NCI-H345 treated with DMSO at 0.1 percent for 48 hours (cell line): Measurements from ENCODE around the gene ZDHHC15.
"Not testable (repeated sequence)": the region's sequence is repeated elsewhere in the genome, so short reads cannot be mapped to it uniquely, and the experiment has no call there.

Source experiments
- DNase-seq: peaks from one replicate; lab custom pipeline; 2025; ENCODE audit not compliant: unreplicated experiment; lab: John Stamatoyannopoulos, UW

Gene ZDHHC15, protein sequence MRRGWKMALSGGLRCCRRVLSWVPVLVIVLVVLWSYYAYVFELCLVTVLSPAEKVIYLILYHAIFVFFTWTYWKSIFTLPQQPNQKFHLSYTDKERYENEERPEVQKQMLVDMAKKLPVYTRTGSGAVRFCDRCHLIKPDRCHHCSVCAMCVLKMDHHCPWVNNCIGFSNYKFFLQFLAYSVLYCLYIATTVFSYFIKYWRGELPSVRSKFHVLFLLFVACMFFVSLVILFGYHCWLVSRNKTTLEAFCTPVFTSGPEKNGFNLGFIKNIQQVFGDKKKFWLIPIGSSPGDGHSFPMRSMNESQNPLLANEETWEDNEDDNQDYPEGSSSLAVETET

DNA sequence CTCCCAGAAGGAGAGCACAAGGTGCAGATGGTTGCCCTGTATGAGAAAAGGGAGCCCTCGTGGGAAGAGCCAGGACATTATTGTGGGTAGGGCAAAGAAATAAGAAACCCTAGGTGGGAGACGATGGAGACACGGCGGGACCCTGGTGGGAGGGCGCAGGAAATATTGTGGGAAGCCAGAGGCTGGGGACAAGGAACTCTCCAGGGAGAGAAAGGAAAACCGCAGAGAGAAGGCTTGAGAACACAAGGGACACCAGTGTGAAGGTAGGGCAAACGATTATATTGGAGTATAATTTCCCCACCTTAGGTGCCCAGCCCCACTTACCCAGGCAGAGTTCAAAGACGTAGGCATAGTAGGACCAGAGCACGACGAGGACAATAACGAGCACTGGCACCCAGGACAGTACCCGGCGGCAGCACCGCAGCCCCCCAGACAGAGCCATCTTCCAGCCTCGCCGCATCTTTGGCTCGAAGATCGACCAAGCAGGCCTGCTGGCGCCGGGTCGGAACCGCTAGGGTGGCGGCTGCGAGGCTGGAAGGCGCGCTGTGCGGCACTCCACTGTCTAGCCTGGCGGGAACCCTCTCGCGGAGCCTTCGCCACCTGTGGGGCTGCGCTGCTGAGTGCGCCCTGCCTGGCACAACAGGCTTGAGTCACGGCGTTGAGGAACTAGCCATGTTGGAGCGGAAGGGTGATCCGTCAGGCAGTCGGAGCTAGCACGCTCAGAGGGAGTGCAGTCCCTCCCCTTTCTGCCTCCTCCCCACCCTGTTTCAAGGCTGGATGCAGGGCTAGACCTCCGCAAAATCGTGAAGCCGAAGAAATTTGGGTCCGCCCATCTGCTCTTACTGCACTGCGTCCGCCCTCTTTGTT lies at the start of gene ZDHHC15:
Gene ZDHHC15 (minus strand): TSS at position 473 of the 867 bp plus-strand sequence. CDS start 13 bp downstream, at position 460.
- DNase-seq = peak; percentile 36

DNA sequence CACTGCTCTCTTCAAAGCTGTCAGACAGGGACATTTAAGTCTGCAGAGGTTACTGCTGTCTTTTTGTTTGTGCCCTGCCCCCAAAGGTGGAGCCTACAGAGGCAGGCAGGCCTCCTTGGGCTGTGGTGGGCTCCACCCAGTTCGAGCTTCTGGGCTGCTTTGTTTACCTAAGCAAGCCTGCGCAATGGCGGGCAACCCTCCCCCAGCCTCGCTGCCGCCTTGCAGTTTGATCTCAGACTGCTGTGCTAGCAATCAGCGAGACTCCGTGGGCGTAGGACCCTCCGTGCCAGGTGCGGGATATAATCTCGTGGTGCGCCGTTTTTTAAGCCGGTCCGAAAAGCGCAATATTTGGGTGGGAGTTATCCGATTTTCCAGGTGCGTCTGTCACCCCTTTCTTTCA lies 37.7 kb upstream of the ZDHHC15 start:
- not testable (repeated sequence) for DNase-seq

DNA sequence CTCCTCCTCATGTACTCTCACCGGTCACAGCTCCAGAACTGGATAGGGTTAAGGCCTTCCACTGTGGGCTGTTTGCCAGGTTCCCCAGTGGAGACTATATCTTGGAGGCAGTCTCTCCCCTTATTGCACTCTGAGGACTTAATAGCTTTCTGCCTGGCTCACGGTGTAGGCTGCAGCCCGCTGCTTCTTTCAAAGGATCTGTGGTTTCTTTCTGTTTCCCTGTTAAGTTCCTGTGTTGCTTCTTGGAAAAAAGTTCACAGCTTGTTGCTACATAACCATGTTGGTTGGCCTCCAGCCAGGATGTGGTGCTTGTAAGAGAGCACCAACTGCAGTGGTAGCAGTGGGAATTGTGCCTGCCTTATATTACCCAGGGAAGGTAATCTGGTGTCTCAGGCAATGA lies 24.9 kb upstream of the ZDHHC15 start:
- no peak for DNase-seq

DNA sequence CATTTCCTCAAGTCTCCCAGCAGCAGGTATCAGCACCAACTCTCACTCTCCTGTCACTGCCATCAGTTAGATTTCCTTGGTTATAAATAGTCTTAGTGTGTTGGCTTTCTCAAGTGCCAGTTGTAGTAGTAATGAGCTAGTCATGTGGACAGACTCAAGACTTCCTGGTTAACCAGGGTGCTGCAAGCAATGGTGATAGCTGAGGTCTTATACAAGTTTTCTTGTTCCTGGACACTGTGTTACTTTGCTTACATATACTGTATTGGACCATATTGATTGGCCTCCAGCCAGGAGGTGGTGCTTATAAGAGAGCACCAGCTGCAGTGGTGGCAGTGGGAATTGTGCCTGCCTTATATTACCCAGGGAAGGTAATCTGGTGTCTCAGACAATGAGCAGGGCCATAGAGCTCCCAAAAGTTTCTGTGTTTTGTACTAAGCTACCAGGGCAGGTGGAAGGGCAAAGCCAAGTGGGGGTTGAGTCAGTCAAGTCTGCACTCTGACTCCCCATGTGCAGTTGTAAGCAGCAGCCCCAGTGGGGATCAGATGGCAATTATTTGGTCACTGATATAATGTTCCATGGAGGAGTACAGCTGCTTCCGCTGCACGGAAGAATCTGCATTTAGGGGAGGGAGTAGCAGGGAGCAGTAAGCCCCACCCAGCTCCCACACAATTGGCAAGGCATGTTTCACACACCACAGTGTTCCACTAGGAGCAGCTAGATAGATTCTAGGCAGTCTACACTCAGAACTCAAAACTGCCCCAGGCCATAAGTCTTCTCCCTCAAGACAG lies 24.1 kb upstream of the ZDHHC15 start:
- no peak for DNase-seq

DNA sequence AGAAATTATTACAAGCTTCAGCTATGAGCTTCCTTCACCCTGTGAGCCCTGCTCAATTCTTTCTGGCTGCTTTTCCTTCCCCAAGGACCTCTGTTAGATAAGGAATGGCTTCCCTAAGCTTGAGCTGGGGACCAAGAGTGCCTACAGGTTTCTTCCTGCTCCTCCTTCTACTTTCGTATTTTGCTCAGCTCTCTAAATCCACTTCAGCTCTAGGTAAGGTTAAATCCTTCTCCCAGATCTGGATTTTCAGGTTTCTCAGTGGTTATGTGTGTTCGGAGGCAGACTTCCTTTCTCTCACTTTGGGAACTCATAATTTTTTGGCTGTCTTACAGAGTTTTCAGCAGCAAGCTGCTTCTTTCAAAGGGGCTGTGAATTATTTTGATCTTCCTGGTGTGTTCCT lies 21.9 kb upstream of the ZDHHC15 start:
- no peak for DNase-seq

DNA sequence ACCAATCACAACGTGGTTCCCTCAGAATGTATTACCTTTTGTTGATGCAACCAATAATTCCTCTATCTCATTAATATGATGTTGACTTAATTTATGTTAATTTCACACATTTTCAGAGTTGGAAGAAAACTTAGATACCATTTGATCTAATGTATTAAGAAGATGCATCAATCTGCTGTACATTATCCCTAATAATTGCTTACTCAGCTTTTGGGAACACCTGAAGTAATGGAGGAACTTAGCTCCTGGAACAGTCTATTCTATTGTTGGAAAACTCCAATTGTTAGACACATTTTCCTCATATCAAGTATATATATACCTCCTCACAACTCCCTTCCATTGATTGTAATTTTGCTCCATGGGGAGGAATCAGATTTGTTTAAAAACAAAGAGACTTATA lies 38.9 kb downstream of the ZDHHC15 start:
- DNase-seq = no peak

DNA sequence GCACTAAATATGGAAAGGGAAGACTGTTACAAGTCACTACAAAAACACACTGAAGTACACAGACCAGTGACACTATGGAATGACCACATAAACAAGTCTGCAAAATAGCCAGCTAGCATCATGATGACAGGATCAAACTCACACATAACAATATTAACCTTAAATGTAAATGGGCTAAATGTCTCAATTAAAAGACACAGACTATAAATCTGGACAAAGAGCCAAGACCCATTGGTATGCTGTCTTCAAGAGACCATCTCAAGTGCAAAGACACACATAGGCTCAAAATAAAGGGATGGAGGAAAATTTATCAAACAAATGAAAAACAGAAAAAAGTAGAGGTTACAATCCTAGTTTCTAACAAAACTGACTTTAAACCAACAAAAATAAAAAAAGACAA lies 61.1 kb downstream of the ZDHHC15 start:
- DNase-seq = not testable (repeated sequence)

DNA sequence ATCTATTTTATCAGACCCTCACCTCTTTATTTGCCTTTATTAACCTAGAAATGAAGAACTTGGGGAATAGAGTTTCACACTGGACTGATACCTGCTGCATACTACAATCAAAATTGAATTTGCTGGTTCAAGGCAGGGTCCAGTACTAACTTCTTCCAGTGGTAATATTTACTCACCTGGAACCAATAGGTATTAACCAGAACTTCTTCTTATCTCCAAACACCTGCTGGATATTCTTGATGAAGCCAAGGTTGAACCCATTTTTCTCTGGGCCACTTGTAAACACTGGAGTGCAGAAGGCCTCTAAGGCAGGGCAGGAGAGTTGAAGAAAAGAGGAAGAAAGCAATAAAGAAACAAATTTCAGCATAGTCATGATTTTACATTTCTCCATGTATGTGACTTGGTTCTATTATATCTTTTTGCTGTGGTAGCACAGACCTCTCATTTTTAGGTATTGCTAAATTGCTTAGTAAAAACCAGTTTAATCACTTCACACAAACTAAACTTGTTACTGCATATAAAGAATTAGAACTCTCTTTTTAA lies 101.1 kb downstream of the ZDHHC15 start:
- DNase-seq = no peak

DNA sequence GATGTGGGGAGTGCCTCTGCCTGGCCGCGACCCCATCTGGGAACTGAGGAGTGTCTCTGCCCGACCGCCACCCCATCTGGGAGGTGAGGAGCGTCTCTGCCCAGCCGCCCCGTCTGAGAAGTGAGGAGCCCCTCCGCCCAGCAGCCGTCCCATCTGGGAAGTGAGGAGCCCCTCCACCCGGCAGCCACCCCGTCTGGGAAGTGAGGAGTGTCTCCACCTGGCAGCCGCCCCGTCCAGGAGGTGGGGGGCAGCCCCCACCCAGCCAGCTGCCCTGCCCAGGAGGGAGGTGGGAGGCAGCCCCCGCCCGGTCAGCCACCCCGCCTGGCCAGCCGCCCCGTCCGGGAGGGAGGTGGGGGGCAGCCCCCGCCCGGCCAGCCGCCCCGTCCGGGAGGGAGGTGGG lies 115.7 kb downstream of the ZDHHC15 start:
- DNase-seq = not testable (repeated sequence)

DNA sequence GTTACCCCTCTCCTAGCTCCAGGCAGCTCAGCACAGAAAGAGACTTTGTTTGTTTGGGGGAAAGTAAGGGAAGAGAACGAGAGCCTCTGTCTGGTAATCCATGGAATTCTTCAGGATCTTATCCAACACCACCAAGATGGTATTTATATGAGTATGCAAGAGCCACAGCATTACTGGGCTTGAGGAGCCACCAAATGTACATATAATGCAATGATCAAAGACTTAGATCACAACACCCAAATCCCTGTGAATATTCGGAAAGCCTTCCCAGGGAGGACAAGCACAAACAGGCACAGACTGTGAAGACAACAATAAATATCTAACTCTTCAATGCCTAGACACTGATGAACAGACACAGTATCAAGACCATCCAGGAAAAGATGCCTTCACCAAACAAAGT lies 132.4 kb downstream of the ZDHHC15 start:
- no peak for DNase-seq

DNA sequence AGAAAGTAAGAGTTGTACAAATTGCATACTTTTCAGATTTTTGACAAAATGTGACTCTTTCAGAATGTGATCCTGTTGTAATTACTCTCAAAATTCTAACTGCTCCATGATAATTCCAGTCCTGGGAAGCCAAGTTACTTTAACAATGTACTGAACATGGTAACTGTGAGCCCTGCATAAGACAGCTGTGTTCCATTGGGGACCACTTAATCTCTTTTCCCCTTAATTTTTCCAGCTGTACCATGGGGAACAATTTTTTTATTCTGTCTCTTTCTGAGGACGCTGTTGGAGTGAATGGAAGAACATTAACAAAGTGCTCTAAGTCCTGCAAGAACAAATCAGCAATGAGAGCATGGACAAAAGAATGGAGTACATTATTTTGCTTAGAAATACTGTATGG lies 153.1 kb downstream of the ZDHHC15 start:
- DNase-seq = no peak

DNA sequence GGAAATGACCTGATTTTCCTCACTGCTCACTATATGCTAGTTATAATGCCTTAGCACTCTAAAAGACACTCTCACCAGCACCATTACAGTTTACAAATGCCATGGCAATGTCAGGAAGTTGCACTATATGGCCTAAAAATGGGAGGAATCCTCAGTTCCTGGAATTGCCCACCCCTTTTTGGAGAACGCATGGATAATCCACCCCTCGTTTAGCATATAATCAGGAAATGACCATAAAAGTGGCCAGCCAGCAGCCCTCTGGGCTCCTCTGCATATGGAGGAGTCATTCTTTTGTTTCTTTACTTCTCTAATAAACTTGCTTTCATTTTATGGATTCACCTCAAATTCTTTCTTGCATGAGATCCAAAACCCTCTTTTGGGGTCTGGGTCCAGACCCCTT lies 156.0 kb downstream of the ZDHHC15 start:
- DNase-seq = no peak

DNA sequence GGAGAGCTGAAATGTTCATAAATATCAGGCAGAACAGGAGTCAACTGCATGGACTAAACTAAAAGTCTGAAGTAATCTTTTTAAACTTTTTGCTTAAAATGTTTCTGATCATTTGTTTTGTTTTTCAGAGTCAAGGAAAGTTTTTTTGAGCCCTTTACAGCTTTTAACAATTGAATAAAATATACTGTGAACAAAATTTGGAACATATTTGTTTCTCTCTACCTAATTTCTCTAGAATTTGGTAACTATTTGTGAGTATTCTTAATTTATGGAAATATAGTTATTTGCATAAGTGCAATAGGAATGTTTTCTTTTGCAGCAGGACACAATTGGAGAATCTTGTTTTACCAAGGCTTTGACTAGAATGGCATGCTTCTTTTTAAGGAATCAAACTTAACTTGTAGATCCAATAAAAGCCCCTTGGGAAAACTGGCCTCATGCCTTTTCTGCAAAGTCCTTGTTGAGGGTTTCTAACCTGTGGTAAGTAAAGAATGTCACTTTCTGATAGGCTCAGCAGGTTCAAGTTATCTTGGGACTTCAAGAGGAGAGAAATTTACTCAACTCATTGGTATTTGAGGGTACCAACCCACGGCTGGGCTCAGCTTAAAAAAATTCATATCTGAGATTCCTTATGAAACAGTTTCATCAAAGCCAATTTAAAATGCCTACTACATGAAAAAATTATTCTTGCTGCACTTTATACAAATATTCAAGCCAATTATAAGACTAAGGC lies 157.4 kb downstream of the ZDHHC15 start:
- no peak for DNase-seq

DNA sequence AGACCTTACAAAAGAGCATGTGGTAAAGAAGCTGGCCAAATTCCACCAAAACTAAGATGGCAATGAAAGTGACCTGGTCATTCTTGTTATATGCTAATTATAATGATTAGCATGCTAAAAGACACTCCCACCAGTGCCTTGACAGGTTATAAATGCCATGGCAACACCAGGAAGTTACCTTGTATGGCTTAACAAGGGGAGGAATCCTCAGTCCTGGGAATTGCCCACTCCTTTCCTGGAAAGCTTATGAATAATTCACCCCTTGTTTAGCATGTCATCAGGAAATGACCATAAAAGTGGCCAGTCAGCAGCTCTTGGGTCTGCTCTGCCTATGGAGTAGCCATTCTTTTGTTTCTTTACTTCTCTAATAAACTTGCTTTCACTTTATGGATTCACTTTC lies 161.0 kb downstream of the ZDHHC15 start:
- no peak for DNase-seq

DNA sequence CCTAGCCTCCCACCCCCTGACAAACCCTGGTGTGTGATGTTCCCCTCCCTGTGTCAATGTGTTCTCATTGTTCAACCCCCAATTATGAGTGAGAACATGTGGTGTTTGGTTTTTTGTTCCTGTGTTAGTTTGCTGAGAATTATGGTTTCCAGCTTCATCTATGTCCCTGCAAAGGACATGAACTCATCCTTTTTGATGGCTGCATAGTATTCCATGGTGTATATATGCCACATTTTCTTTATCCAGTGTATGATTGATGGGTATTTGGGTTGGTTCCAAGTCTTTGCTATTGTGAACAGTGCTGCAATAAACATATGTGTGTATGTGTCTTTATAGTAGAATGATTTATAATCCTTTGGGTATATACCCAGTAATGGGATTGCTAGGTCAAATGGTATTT lies 174.2 kb downstream of the ZDHHC15 start:
- DNase-seq = not testable (repeated sequence)

DNA sequence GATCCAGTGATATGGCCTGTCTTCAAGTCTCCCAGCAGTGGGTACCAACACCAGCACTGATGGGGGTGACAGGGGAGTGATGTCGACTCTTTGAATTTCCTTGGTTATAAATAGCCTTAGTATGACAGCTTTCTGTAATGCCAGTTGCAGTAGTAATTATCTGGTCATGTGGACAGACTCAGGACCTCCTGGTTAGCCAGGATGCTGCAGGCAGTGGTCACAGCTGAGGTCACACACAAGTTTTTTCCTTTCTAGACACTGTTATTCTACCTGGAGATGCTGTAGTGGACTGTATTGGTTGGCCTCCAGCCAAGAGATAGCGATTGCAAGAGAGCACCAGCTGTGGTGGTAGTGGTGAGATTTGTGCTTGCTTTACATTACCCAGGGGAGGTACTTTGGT lies 185.3 kb downstream of the ZDHHC15 start:
- no peak for DNase-seq

DNA sequence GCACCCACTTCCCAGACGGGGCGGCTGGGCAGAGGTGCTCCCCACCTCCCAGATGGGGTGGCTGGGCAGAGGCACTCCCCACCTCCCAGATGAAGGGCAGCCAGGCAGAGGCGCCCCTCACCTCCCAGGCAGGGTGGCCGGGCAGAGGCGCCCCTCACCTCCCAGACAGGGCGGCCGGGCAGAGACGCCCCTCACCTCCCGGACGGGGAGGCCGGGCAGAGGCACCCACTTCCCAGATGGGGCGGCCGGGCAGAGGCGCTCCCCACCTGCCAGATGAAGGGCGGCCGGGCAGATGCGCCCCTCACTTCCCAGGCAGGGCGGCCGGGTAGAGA lies 187.7 kb downstream of the ZDHHC15 start:
- no peak for DNase-seq

DNA sequence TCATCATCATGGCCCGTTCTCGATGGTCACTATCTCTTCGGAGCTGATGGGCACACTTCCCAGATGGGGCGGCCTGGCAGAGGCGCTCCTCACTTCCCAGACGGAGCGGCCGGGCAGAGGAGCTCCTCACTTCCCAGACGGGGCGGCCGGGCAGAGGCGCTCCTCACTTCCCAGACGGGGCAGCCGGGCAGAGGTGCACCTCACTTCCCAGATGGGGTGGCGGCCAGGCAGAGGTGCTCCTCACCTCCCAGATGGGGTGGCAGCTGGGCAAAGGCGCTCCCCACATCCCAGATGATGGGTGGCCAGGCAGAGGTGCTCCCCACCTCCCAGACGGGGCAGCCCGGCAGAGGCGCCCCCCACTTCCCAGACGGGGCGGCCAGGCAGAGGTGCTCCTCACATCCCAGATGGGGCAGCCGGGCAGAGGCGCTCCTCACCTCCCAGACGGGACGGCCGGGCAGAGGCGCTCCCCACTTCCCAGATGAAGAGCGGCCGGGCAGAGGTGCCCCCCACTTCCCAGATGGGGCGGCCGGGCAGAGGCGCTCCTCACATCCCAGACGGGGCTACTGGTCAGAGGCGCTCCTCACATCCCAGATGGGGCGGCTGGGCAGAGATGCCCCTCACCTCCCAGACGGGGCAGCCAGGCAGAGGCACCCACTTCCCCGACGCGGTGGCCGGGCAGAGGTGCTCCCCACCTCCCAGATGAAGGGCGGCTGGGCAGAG lies 188.3 kb downstream of the ZDHHC15 start:
- DNase-seq = not testable (repeated sequence)

DNA sequence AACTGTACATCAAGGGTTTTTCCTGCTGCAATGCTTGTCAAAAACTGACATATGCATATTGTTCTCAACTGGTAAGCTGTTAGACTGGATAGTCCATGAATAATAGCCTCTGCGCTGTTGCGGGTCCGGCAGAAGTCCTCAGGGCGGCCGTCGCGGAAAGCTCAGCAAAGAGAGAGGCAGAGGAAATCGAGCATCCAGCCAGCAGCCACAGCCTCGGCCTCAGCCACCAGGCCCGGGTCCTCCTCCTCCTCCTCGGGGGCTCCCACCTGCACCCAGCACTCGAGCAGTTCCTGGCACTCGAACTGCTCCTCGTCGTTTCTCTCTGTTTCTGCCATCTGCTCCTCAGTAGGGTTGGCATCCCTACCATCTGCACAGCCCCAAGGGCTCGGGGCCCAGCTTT lies 195.2 kb downstream of the ZDHHC15 start:
- DNase-seq = no peak
